GM12878 (cell line): ENCODE data around the gene DHDH.

Experiments
- CTCF ChIP-seq, 3 experiments: IDR thresholded peaks in 2 of 3; conservative IDR thresholded peaks in 1 of 3; 2 replicates each; pipeline ENCODE4 v1.5.1; 2011; ENCODE audit warnings: low read depth in 3 of 3, low read length in 3 of 3, mild to moderate bottlenecking in 3 of 3, control low read depth in 2 of 3, moderate library complexity in 2 of 3, inconsistent platforms in 1 of 3, mixed read lengths in 1 of 3; ENCODE audit not compliant: control insufficient read depth in 2 of 3, insufficient read depth in 1 of 3; ENCODE audit errors: extremely low read depth in 1 of 3
- CUX1 ChIP-seq: IDR thresholded peaks from 2 replicates; pipeline ENCODE4 v1.6.1; 2012; ENCODE audit warnings: improper control_type of control experiment, low read depth, low read length; ENCODE audit not compliant: insufficient replicate concordance
- EGR1 ChIP-seq, 2 experiments: IDR thresholded peaks; 1 replicate in 1 of 2; 2 replicates in 1 of 2; pipeline ENCODE4 v1.6.1; 2011 to 2012; ENCODE audit warnings: low read depth in 2 of 2, low read length in 2 of 2, borderline replicate concordance in 1 of 2, mild to moderate bottlenecking in 1 of 2, moderate library complexity in 1 of 2
- FOXM1 ChIP-seq: IDR thresholded peaks from 2 replicates; pipeline ENCODE4 v1.6.1; 2012; ENCODE audit warnings: low read depth, mild to moderate bottlenecking, inconsistent platforms, low read length, moderate library complexity
- GABPA ChIP-seq: IDR thresholded peaks from 2 replicates; pipeline ENCODE4 v1.6.1; 2014; ENCODE audit warnings: antibody characterized with exemption, low read depth, mild to moderate bottlenecking, inconsistent platforms
- HCFC1 ChIP-seq: fragments of 150-350 bp; IDR thresholded peaks from 2 replicates; pipeline ENCODE4 v1.6.1; 2014; ENCODE audit warnings: low read length
- IKZF2 ChIP-seq, 2 experiments: fragments of 450-650 bp; IDR thresholded peaks; 2 replicates each; pipeline ENCODE4 v1.6.1; 2017; ENCODE audit warnings: mild to moderate bottlenecking in 2 of 2, moderate library complexity in 2 of 2
- MYC ChIP-seq: IDR thresholded peaks from 2 replicates; pipeline ENCODE4 v1.6.1; 2011; ENCODE audit warnings: mild to moderate bottlenecking, low read length, moderate library complexity, inconsistent platforms; ENCODE audit not compliant: insufficient read depth, insufficient replicate concordance, insufficient read length, severe bottlenecking
- POLR2AphosphoS5 ChIP-seq: IDR thresholded peaks from 2 replicates; pipeline ENCODE4 v1.6.1; 2011; ENCODE audit warnings: mild to moderate bottlenecking, low read length, inconsistent platforms
- POU2F2 ChIP-seq: IDR thresholded peaks from 3 replicates; pipeline ENCODE4 v1.6.1; 2011; ENCODE audit warnings: low read depth, mild to moderate bottlenecking, low read length, borderline replicate concordance
- USF1 ChIP-seq: IDR thresholded peaks from 2 replicates; pipeline ENCODE4 v1.6.1; 2011; ENCODE audit warnings: borderline replicate concordance, low read depth, mild to moderate bottlenecking, moderate library complexity, mixed read lengths, low read length; ENCODE audit not compliant: insufficient read depth; ENCODE audit errors: extremely low read length

- TF ChIP-seq CTCF (IDR thresholded peaks at IDR 0.05 in 2 of 3, conservative IDR thresholded peaks at IDR 0.05 in 1 of 3; ENCODE audit: control insufficient read depth in 2 of 3, extremely low read depth in 1 of 3, insufficient read depth in 1 of 3, low read depth in 3 of 3, low read length in 3 of 3) = no peak
- TF ChIP-seq HCFC1 = no peak
- no peak for TF ChIP-seq USF1
- no peak for TF ChIP-seq CUX1
- TF ChIP-seq EGR1 (IDR thresholded peaks at IDR 0.05; ENCODE audit: borderline replicate concordance in 1 of 2, low read depth in 2 of 2, low read length in 2 of 2) = no peak
- TF ChIP-seq FOXM1 = no peak
- TF ChIP-seq GABPA = no peak
- TF ChIP-seq IKZF2 (IDR thresholded peaks at IDR 0.05) = no peak
- no peak for TF ChIP-seq POLR2AphosphoS5
- no peak for TF ChIP-seq MYC
- no peak for TF ChIP-seq POU2F2
These were observed 5.1 kb upstream of the DHDH start for GRCh38 chr19:48928164-48929025.
